ENCODE measurements around the gene SEC61B.
"Not testable (repeated sequence)": the region's sequence is repeated elsewhere in the genome, so short reads cannot be mapped to it uniquely, and the experiment has no call there.

SEC61B gene

GRCh38 chr9:99192786-99193465, 29.2 kb upstream of the SEC61B start:
- DNase-seq, result no peak

GRCh38 chr9:99193466-99193821, 28.6 kb upstream of the SEC61B start:
- DNase-seq, result no peak

- not testable (repeated sequence) for DNase-seq
Measured at GRCh38 chr9:99196484-99196883, 25.6 kb upstream of the SEC61B start.

GRCh38 chr9:99197124-99197630, 24.9 kb upstream of the SEC61B start:
- no peak for DNase-seq

GRCh38 chr9:99197987-99198386, 24.1 kb upstream of the SEC61B start:
- no peak for DNase-seq

- DNase-seq, result no peak
Measured at GRCh38 chr9:99199938-99200539, 22.0 kb upstream of the SEC61B start.

- DNase-seq, result no peak
Measured at GRCh38 chr9:99201603-99202002, 20.5 kb upstream of the SEC61B start.

GRCh38 chr9:99210572-99210971, 11.5 kb upstream of the SEC61B start:
- DNase-seq, result no peak

- DNase-seq, result no peak
Measured at GRCh38 chr9:99211746-99212145, 10.3 kb upstream of the SEC61B start.

- DNase-seq, result no peak
Measured at GRCh38 chr9:99213197-99213596, 8.9 kb upstream of the SEC61B start.

GRCh38 chr9:99216073-99216472, 6.0 kb upstream of the SEC61B start:
- no peak for DNase-seq

GRCh38 chr9:99220011-99220410, 2.1 kb upstream of the SEC61B start:
- DNase-seq, result no peak

- no peak for DNase-seq
Measured at GRCh38 chr9:99221266-99221620, 839 bp upstream of the SEC61B start.

- DNase-seq, result no peak
Measured at GRCh38 chr9:99222416-99223270, 561 bp downstream of the SEC61B start.

- no peak for DNase-seq
Measured at GRCh38 chr9:99224445-99224844, 2.4 kb downstream of the SEC61B start.

GRCh38 chr9:99226054-99226453, 4.0 kb downstream of the SEC61B start:
- DNase-seq, result no peak

- DNase-seq, result no peak
Measured at GRCh38 chr9:99230206-99230605, 8.1 kb downstream of the SEC61B start.

- DNase-seq, result no peak
Measured at GRCh38 chr9:99231711-99232110, 9.6 kb downstream of the SEC61B start.

- DNase-seq, result no peak
Measured at GRCh38 chr9:99234618-99235017, 12.5 kb downstream of the SEC61B start.

- DNase-seq, result no peak
Measured at GRCh38 chr9:99235069-99235468, 13.0 kb downstream of the SEC61B start.

- DNase-seq, result no peak
Measured at GRCh38 chr9:99235926-99236634, 14.0 kb downstream of the SEC61B start.

- DNase-seq, result no peak
Measured at GRCh38 chr9:99237356-99237755, 15.3 kb downstream of the SEC61B start.

- DNase-seq, result not testable (repeated sequence)
Measured at GRCh38 chr9:99237849-99238248, 15.8 kb downstream of the SEC61B start.

All from activated T-cell treated with anti-CD3 and anti-CD28 coated beads, Interleukin-2, amount 50 U/mL, for 1 hour (primary cell).